BE2C (cell line): ENCODE measurements around the gene FN3KRP.

Source experiments
- DNase-seq: peaks from one replicate; pipeline ENCODE4 v3.0.0-alpha.2; 2020
- H3K27me3 ChIP-seq: fragments of 250-450 bp; sonication (Bioruptor Pico); 2 replicates; pipeline ENCODE4 v1.5.1; 2020; ENCODE audit warnings: mild to moderate bottlenecking
- H3K36me3 ChIP-seq: fragments of 250-450 bp; sonication (Bioruptor Pico); 2 replicates; pipeline ENCODE4 v1.5.1; 2020; ENCODE audit warnings: mild to moderate bottlenecking
- H3K4me1 ChIP-seq: fragments of 250-450 bp; sonication (Bioruptor Pico); 2 replicates; pipeline ENCODE4 v1.5.1; 2020
- H3K4me3 ChIP-seq: 2 replicates; pipeline ENCODE4 v1.5.1; 2011; ENCODE audit warnings: low read depth, low read length
- H3K9me3 ChIP-seq: fragments of 250-450 bp; sonication (Bioruptor Pico); 2 replicates; pipeline ENCODE4 v1.5.1; 2020
- CTCF ChIP-seq: IDR thresholded peaks from 2 replicates; pipeline ENCODE4 v1.5.1; 2012; ENCODE audit warnings: mild to moderate bottlenecking, low read depth, low read length

The FN3KRP gene

GRCh38 chr17:82732118-82732743 lies 15.7 kb downstream of the FN3KRP start:
- no peaks in the 10 kb centered on the region for H3K36me3 ChIP-seq
- no peak overlapping the region for H3K4me3 ChIP-seq
- DNase-seq = no peak
- H3K9me3 ChIP-seq = no peaks in the 10 kb centered on the region
- H3K4me1 ChIP-seq = no peaks in the 10 kb centered on the region
- H3K27me3 ChIP-seq = no peaks in the 10 kb centered on the region
- TF ChIP-seq CTCF = no peak

- Histone ChIP-seq H3K4me1 (no peaks in the 10 kb centered on the region), H3K4me3 (peak within 1 kb of the TSS; percentile 58), H3K9me3 (no peaks in the 10 kb centered on the region), H3K27me3 (no peaks in the 10 kb centered on the region), H3K36me3 (no peaks in the 10 kb centered on the region)
- TF ChIP-seq CTCF = no peak
- peak; percentile 63 for DNase-seq
Measured at GRCh38 chr17:82734987-82735866, 18.7 kb downstream of the FN3KRP start, which contains the start of gene FN3K. Gene FN3K (plus strand): TSS chr17:82735615. CDS start chr17:82735637, 22 bp downstream.

- H3K36me3 ChIP-seq = peaks cover 3% of the 10 kb centered on the region; the same call in 1 of the 2 replicates
- no peak for DNase-seq
- H3K9me3 ChIP-seq = no peaks in the 10 kb centered on the region; the same call in 1 of the 2 replicates
- H3K4me3 ChIP-seq = no peak overlapping the region
- H3K4me1 ChIP-seq = no peaks in the 10 kb centered on the region
- no peaks in the 10 kb centered on the region for H3K27me3 ChIP-seq
- TF ChIP-seq CTCF = no peak
Measured at GRCh38 chr17:82736511-82737185, 20.1 kb downstream of the FN3KRP start.

- TF ChIP-seq CTCF = no peak
- no peak for DNase-seq
- no peaks in the 10 kb centered on the region for H3K4me1 ChIP-seq
- H3K4me3 ChIP-seq = no peak overlapping the region
- H3K36me3 ChIP-seq = peaks cover 3% of the 10 kb centered on the region; the same call in 1 of the 2 replicates
- no peaks in the 10 kb centered on the region for H3K27me3 ChIP-seq
- H3K9me3 ChIP-seq = no peaks in the 10 kb centered on the region; the same call in 1 of the 2 replicates
Measured at GRCh38 chr17:82737967-82738877, 21.7 kb downstream of the FN3KRP start.

GRCh38 chr17:82740906-82741759 lies 24.6 kb downstream of the FN3KRP start:
- Histone ChIP-seq H3K4me3 (no peak overlapping the region), H3K36me3 (peaks cover 3% of the 10 kb centered on the region; the same call in 1 of the 2 replicates), H3K9me3 (no peaks in the 10 kb centered on the region; the same call in 1 of the 2 replicates), H3K27me3 (no peaks in the 10 kb centered on the region), H3K4me1 (no peaks in the 10 kb centered on the region)
- TF ChIP-seq CTCF = no peak
- DNase-seq = no peak
